ENCODE data around the gene PPP6R1.

PPP6R1 gene

DNA sequence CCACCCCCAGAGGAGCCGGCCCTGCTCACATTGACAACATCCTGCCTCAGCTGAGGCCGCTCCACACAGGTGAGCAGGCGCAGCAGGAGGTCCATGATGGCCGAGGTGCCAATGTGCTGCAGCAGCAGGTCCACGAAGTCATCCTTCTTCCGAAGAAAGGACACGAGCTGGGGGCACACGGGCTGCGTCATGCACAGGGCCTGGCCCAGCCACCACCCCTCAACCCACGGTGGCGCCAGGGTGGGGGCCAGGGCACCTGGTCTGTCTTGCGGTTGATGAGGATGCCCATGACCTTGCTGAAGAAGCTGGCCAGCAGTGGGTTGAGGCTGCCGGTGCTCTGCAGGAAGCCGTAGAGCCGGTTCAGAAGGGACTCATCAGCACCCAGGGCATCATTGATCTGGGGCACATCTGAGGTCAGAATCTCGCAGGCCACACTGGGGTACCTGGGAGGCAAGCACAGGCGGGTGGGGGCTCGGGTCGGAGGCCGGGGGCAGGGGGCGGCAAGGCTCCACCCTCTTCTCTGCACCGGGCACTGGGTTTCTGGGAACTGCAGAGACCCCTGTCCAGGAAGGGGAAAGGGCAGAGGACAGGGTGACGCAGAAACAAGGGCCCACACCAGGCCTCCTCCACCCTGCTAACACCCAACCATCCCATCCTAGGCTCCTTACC lies 13.4 kb downstream of the PPP6R1 start:
- no peak overlapping the region for H3K4me3 ChIP-seq
- H3K4me1 ChIP-seq: peaks cover 35 to 40% (median 37%) of the 10 kb centered on the region in 10 experiments
- H4K20me1 ChIP-seq: peaks cover 88 to 98% (median 96%) of the 10 kb centered on the region in 11 experiments
- peaks cover 73 to 99% (median 96%) of the 10 kb centered on the region in 11 experiments for H3K36me3 ChIP-seq
- H3K9ac ChIP-seq: no peak overlapping the region; a peak in 1 of 22 replicates
- no peak overlapping the region for H3K4me2 ChIP-seq
- H3K27me3 ChIP-seq: no peaks in the 10 kb centered on the region
- no peak overlapping the region for H3K27ac ChIP-seq
- H3K9me3 ChIP-seq (replicated peaks in 1 of 11): no peaks in the 10 kb centered on the region
- TF ChIP-seq Cebpa-rat (IDR thresholded peaks at IDR 0.05): no peak

DNA sequence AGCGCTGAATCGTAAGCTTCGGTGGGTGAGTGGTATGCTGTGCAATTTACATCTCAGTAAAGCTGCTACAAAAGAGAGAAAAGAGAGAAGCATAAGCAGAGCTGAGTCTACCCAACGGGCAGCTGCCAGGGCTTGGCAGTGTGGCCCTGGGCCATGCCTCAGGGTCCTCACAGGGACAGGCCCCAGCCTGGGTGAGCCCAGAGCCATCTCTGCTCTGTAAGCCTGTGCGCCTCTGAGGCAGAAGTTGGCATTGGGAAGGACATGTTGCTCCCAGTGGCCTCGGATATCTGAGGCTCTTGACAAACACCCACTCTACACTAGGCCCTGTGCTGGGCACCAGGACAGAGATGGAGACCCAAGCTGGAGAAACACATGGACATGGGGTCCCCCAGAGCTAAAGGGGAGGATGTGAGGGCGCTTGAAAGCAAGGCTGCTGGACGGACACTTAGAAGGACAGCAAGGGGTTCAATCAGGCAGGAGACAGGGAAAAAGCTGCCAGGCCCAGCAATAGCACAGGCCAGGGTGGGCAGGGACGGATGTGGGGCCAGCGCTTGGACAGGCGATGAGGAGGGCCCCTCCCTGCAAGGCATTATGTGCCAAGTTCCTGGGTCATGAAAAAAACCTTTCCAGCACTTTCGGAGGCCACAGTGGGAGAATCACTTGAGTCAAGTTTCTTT lies 14.7 kb downstream of the PPP6R1 start:
- no peak for TF ChIP-seq Cebpa-rat (IDR thresholded peaks at IDR 0.05)
- Histone ChIP-seq H3K9ac (no peak overlapping the region), H3K27me3 (no peaks in the 10 kb centered on the region)

DNA sequence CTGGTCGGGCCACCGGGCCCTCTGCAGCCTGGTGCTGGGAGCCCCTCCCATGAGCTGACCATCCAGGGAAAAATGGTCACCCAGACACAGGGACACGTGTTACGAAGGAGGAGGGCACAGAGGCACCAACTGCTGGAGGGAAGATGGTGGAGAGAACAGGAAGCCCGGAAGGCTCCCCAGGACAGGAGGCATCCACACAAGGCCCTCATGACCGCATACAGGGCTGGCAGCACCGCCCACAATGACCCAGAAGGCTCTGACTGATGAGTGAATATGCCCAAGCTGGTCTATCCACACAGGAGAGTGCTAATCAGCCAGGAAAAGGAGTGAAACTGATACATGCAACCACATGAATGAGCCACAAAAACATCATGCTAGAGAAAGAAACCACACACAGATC lies 16.3 kb downstream of the PPP6R1 start:
- Histone ChIP-seq H4K20me1 (peaks cover 64 to 98% (median 95%) of the 10 kb centered on the region in 11 experiments), H3K4me3 (no peak overlapping the region), H3K9ac (0 out of 22 replicates have a peak overlapping the region, but pooled peaks of 1 of the 11 experiments have one; percentile 9), H3K4me1 (peaks cover 6 to 11% (median 8%) of the 10 kb centered on the region in 10 experiments), H3K27ac (no peak overlapping the region), H3K9me3 (replicated peaks in 1 of 11) (no peaks in the 10 kb centered on the region), H3K36me3 (peaks cover 96 to 99% (median 98%) of the 10 kb centered on the region in 11 experiments), H3K4me2 (no peak overlapping the region), H3K27me3 (no peaks in the 10 kb centered on the region)
- no peak for TF ChIP-seq Cebpa-rat (IDR thresholded peaks at IDR 0.05)

More for the DNA sequence above, 14.7 kb downstream of the PPP6R1 start:
- peaks cover 79 to 99% (median 97%) of the 10 kb centered on the region in 11 experiments for H3K36me3 ChIP-seq
- no peak overlapping the region for H3K27ac ChIP-seq
- H3K4me2 ChIP-seq: no peak overlapping the region
- H3K9me3 ChIP-seq (replicated peaks in 1 of 11): no peaks in the 10 kb centered on the region
- H3K4me1 ChIP-seq: peaks cover 23 to 27% (median 24%) of the 10 kb centered on the region in 10 experiments
- H4K20me1 ChIP-seq: peaks cover 78 to 98% (median 96%) of the 10 kb centered on the region in 11 experiments
- no peak overlapping the region for H3K4me3 ChIP-seq

DNA sequence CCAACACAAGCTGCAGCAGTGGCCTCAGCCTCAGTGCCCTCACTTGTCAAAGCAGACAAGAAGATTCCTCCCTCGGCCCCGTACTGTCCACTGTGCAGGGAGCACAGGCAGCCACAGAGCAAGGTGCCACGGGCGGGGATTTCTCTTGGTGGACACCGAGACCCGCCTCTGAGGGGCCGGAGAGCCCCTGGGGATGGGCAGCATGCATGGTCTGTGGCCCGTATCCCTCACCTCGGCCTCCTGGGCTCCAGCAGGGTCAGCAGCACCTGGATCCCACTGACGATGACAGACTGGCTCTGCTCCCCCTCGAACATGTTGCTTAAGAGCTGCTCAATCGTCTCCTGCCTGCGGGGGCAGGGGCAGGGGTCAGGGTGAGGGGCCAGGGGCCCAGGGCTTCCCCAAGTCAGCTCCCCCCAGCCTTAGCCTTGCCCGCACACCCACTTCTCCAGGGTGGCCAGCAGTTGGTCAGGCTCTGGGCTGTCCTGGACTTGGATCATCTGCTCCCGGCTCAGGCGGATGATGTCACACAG lies 16.8 kb downstream of the PPP6R1 start:
- no peak overlapping the region for H3K4me2 ChIP-seq
- H3K4me1 ChIP-seq: peaks cover 1 to 6% (median 3%) of the 10 kb centered on the region in 10 experiments; a peak in 16 of 20 replicates
- no peaks in the 10 kb centered on the region for H3K9me3 ChIP-seq (replicated peaks in 1 of 11)
- H3K27me3 ChIP-seq: no peaks in the 10 kb centered on the region
- H4K20me1 ChIP-seq: peaks cover 63 to 98% (median 95%) of the 10 kb centered on the region in 11 experiments
- no peak overlapping the region for H3K27ac ChIP-seq
- no peak for TF ChIP-seq Cebpa-rat (IDR thresholded peaks at IDR 0.05)
- H3K4me3 ChIP-seq: no peak overlapping the region
- 0 out of 22 replicates have a peak overlapping the region, but pooled peaks of 1 of the 11 experiments have one; percentile 9 for H3K9ac ChIP-seq
- H3K36me3 ChIP-seq: peaks cover 97 to 99% (median 98%) of the 10 kb centered on the region in 11 experiments

DNA sequence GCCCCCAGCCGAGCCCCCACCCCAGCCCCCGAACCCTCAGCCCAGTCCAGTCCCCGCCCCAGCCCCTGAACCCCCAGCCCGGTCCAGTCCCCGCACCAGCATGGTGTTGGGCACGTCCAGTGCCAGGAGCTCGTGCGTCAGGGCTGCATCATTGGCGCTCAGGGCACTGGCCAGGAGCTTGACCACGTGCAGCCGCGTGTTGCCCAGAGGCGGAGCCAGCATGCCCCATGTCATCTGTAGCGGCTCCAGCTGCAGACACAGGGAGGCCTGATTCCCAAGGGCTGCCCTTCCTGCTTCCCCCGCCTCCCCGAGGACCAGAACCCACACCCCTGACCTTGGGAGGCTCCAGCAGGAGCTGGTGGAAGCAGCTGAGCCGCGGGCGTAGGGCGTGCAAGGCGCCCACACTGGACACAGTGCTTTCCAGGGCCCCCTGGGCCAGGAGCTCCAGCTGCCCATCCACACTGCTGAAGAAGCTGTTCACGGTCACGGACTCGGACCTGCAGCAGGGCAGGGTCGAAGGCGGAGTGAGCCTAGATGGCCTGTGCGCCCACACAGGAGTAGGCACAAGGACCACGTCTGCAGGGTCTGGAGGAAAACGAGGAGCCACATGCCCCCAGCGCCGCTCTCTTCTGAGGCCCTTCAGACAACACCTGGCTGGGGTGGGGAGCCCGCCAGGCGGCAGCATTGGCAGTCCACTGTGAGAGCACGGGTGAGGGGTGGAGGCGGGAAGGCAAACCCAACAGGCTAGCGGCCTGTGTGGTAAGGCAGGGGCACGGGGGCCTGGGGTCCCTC lies 17.5 kb downstream of the PPP6R1 start:
- no peak overlapping the region for H3K9ac ChIP-seq
- H3K36me3 ChIP-seq: peaks cover 97 to 99% (median 98%) of the 10 kb centered on the region in 11 experiments
- TF ChIP-seq Cebpa-rat (IDR thresholded peaks at IDR 0.05): no peak
- no peak overlapping the region for H3K27ac ChIP-seq
- H3K4me1 ChIP-seq: no peaks in the 10 kb centered on the region
- H3K9me3 ChIP-seq (replicated peaks in 1 of 11): no peaks in the 10 kb centered on the region
- H3K4me2 ChIP-seq: no peak overlapping the region
- H3K4me3 ChIP-seq: no peak overlapping the region
- peaks cover 63 to 98% (median 95%) of the 10 kb centered on the region in 11 experiments; a peak in 21 of 22 replicates for H4K20me1 ChIP-seq
- H3K27me3 ChIP-seq: no peaks in the 10 kb centered on the region

DNA sequence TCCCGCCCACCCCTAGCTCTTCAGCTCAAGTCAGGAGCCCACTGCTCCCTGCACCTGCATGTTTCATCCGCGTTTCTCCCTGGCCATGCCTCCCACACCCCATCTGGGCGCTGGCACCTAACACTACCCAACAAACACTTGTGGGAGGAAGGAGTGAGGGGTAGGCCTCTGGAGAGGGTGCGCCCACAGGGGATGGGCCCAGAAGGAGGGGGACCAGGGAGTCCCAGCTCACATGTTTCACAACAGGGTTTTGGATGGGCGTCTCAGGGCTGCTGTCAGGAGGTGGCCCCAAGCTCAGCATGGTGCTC lies 18.1 kb downstream of the PPP6R1 start:
- Histone ChIP-seq H3K4me2 (no peak overlapping the region), H3K27me3 (no peaks in the 10 kb centered on the region), H3K4me1 (no peaks in the 10 kb centered on the region), H4K20me1 (peaks cover 56 to 98% (median 95%) of the 10 kb centered on the region in 11 experiments; a peak in 21 of 22 replicates), H3K4me3 (no peak overlapping the region), H3K36me3 (peaks cover 97 to 99% (median 98%) of the 10 kb centered on the region in 11 experiments), H3K27ac (no peak overlapping the region), H3K9ac (no peak overlapping the region), H3K9me3 (replicated peaks in 1 of 11) (no peaks in the 10 kb centered on the region)
- no peak for TF ChIP-seq Cebpa-rat (IDR thresholded peaks at IDR 0.05)

DNA sequence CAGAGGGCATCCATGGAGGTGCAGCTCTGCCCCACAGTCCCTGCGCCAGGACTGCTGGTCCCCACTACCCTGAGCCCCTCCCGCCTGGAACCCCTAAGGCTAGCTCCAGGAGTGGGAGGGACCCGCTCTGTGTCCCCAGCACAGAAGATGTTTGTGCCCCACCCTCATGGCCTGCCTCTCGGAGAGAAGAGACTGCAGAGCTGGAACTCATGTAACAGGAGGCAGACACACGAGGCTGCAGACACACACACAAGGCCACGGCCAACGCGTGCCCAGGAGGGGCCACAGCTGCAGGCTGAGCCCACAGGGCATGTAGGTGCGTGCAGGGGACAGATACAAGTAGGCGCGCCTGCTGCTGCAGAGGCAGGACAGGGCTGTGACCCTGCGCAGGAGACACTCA lies 19.8 kb downstream of the PPP6R1 start:
- Histone ChIP-seq H3K9ac (no peak overlapping the region), H4K20me1 (peaks cover 52 to 98% (median 94%) of the 10 kb centered on the region in 11 experiments; a peak in 21 of 22 replicates), H3K4me2 (no peak overlapping the region), H3K9me3 (replicated peaks in 1 of 11) (no peaks in the 10 kb centered on the region), H3K27ac (no peak overlapping the region), H3K36me3 (peaks cover 96 to 98% (median 97%) of the 10 kb centered on the region in 11 experiments), H3K4me1 (no peaks in the 10 kb centered on the region), H3K27me3 (no peaks in the 10 kb centered on the region), H3K4me3 (no peak overlapping the region)
- no peak for TF ChIP-seq Cebpa-rat (IDR thresholded peaks at IDR 0.05)

DNA sequence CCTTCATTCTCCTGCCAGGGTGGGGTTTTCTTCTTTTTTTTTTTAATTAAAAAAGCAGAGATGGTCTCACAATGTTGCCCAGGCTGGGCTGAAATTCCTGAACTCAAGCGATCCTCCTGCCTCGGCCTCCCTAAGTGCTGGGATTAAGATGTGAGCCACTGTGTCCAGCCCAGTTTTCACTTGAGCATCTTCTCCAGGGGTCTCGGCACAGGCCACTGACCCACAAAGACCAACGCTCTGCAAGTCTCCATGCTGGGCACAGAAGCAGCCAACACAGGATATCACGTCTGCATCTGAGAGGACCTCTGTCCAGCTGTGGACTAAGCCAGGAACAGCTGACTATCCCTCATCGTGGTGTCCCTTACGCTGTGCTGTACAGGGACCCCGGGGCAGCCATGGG lies 20.8 kb downstream of the PPP6R1 start:
- Histone ChIP-seq H3K36me3 (peaks cover 96 to 98% (median 97%) of the 10 kb centered on the region in 11 experiments), H3K4me2 (no peak overlapping the region), H3K27me3 (no peaks in the 10 kb centered on the region), H3K9me3 (replicated peaks in 1 of 11) (no peaks in the 10 kb centered on the region), H3K4me3 (no peak overlapping the region), H3K9ac (no peak overlapping the region), H3K27ac (no peak overlapping the region), H3K4me1 (0 out of 20 replicates have a peak, but pooled peaks cover 0 to 3% (median 0%) of the 10 kb centered on the region in 10 experiments), H4K20me1 (peaks cover 53 to 98% (median 94%) of the 10 kb centered on the region in 11 experiments; a peak in 21 of 22 replicates)
- TF ChIP-seq Cebpa-rat (IDR thresholded peaks at IDR 0.05): no peak

Data from BLaER1 treated with 17β-estradiol and CSF1 and Interleukin-3, amounts not matched to agents 10 nM and 100 nM (cell line).